HG02943 (cell line): Measurements from ENCODE around the gene TMEM117.
A peak's percentile ranks its signal among the peaks of the same experiment; 100 is the strongest.

Source experiments
- ATAC-seq: cut with Tn5 transposase; IDR thresholded peaks from one replicate; pipeline ENCODE4 v1.9.1; 2021; ENCODE audit warnings: mild to moderate bottlenecking, low read depth, moderate library complexity; ENCODE audit not compliant: unreplicated experiment

TMEM117 gene

GRCh38 chr12:44253338-44253856, 417.5 kb downstream of the TMEM117 start:
- ATAC-seq, result no peak

GRCh38 chr12:44258246-44258645, 422.4 kb downstream of the TMEM117 start:
- no peak for ATAC-seq

GRCh38 chr12:44259890-44260289, 424.0 kb downstream of the TMEM117 start:
- ATAC-seq, result no peak

- ATAC-seq, result no peak
Observed at GRCh38 chr12:44260581-44260980, 424.7 kb downstream of the TMEM117 start.

GRCh38 chr12:44285321-44285960, 449.6 kb downstream of the TMEM117 start:
- ATAC-seq, result no peak

- ATAC-seq, result no peak
Observed at GRCh38 chr12:44286336-44286735, 450.5 kb downstream of the TMEM117 start.

- ATAC-seq, result no peak
Observed at GRCh38 chr12:44286821-44287505, 451.1 kb downstream of the TMEM117 start.

- ATAC-seq, result no peak
Observed at GRCh38 chr12:44287545-44287944, 451.7 kb downstream of the TMEM117 start.

GRCh38 chr12:44294649-44295048, 458.8 kb downstream of the TMEM117 start:
- ATAC-seq, result peak; percentile 77

GRCh38 chr12:44295958-44296623, 460.2 kb downstream of the TMEM117 start:
- no peak for ATAC-seq

GRCh38 chr12:44296624-44297197, 460.8 kb downstream of the TMEM117 start:
- ATAC-seq, result no peak

GRCh38 chr12:44299524-44299923, 463.6 kb downstream of the TMEM117 start:
- no peak for ATAC-seq

GRCh38 chr12:44307506-44308168, 471.8 kb downstream of the TMEM117 start:
- ATAC-seq, result no peak

GRCh38 chr12:44313188-44313587, 477.3 kb downstream of the TMEM117 start:
- no peak for ATAC-seq

- ATAC-seq, result no peak
Observed at GRCh38 chr12:44314007-44314500, 478.2 kb downstream of the TMEM117 start.

- no peak for ATAC-seq
Observed at GRCh38 chr12:44317651-44318126, 481.8 kb downstream of the TMEM117 start.

GRCh38 chr12:44331269-44331668, 495.4 kb downstream of the TMEM117 start:
- ATAC-seq, result no peak

GRCh38 chr12:44334347-44334746, 498.5 kb downstream of the TMEM117 start:
- no peak for ATAC-seq

- no peak for ATAC-seq
Observed at GRCh38 chr12:44335030-44335429, 499.1 kb downstream of the TMEM117 start.

GRCh38 chr12:44336577-44336976, 500.7 kb downstream of the TMEM117 start:
- no peak for ATAC-seq
